Activated CD8-positive, alpha-beta memory T cell treated with anti-CD3 and anti-CD28 coated beads, Interleukin-2, amount 10 ng/mL, durations not matched to agents 7 days and 5 days (primary cell): Measurements from ENCODE around the gene GPRASP1. TPM values are rescaled to one million over a fixed set of nuclear protein-coding genes. Genes with fewer than 3 reads are reported as not detected.
"Not testable (repeated sequence)": the region's sequence is repeated elsewhere in the genome, so short reads cannot be mapped to it uniquely, and the experiment has no call there.

Experiments used
- ATAC-seq: fragments of 150-1000 bp; cut with Tn5 transposase; one replicate; pipeline ENCODE4 v1.10.0; 2021; ENCODE audit warnings: moderate library complexity
- CTCF ChIA-PET: fragments of 350-600 bp; sonication (Branson Sonifier 250); formaldehyde crosslinking; loops from one replicate; lab custom pipeline; 2021; ENCODE audit warnings: antibody characterized with exemption; lab: Charles Lee
- DNase-seq: peaks from one replicate; pipeline ENCODE4 v3.0.0-alpha.2; 2020
- H3K27ac Mint-ChIP-seq: one replicate; pipeline ENCODE4 v1.8.0; 2021; ENCODE audit warnings: mild to moderate bottlenecking, mixed read lengths
- H3K27me3 Mint-ChIP-seq: one replicate; pipeline ENCODE4 v1.8.0; 2021; ENCODE audit warnings: mixed read lengths
- H3K36me3 Mint-ChIP-seq: one replicate; pipeline ENCODE4 v1.8.0; 2021; ENCODE audit warnings: mild to moderate bottlenecking, mixed read lengths
- H3K4me1 Mint-ChIP-seq: one replicate; pipeline ENCODE4 v1.8.0; 2021; ENCODE audit warnings: mixed read lengths
- H3K4me3 Mint-ChIP-seq: one replicate; pipeline ENCODE4 v1.8.0; 2021; ENCODE audit warnings: mild to moderate bottlenecking, moderate library complexity, mixed read lengths
- H3K9me3 Mint-ChIP-seq: one replicate; pipeline ENCODE4 v1.8.0; 2022; ENCODE audit warnings: low read depth, mixed read lengths
- total RNA-seq, 2 experiments: library from RNA; stranded (reverse); gene quantifications; one replicate each; pipeline ENCODE4 v1.2.3, GENCODE V29; 2021

The GPRASP1 gene
- total RNA-seq, result 1 to 10 TPM in 1 of 2 experiments, under 1 TPM in 1; 0.37 to 1.7 TPM

GRCh38 chrX:102651242-102652011 is at the start of gene GPRASP1:
GPRASP1 (plus strand) TSS chrX:102651483; CDS start chrX:102653914, 2,431 bp downstream.
- H3K4me3 Mint-ChIP-seq, result peak within 1 kb of the TSS; percentile 77
- H3K4me1 Mint-ChIP-seq, result peaks cover 10% of the 10 kb centered on the region
- peaks cover 3% of the 10 kb centered on the region for H3K27me3 Mint-ChIP-seq
- DNase-seq, result peak; percentile 44
- H3K9me3 Mint-ChIP-seq, result no peaks in the 10 kb centered on the region
- ATAC-seq, result peak; percentile 56
- CTCF ChIA-PET, result interaction anchor here (1.0 kb wide), 1 partner anchor 8 kb away, joined by 3 read pairs; no protein-coding TSS in a partner anchor
- no peaks in the 10 kb centered on the region for H3K36me3 Mint-ChIP-seq
- H3K27ac Mint-ChIP-seq, result peak within 1 kb of the TSS; percentile 32

DNA sequence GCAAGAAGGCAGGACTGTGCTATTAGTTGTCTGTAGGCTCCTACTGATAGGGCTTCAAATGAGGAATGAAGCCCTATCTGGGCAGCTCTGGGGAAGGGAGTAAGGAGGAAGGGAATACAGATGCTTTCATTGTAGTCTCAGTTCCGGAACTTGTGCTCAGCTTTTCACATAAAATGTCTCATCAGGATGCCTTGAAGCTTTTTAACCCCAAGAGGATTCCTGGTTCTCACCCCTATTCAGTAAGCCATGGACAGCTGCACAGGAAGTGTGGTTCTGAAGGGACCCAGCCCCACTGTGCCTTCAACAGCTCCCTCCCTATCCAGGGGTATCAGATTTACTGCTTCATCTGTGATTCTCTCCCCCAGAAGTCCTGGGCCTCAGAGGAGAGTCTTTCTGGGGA is 47.0 kb upstream of the GPRASP1 start:
- H3K36me3 Mint-ChIP-seq, result peaks cover 20% of the 10 kb centered on the region
- peaks cover 12% of the 10 kb centered on the region for H3K4me1 Mint-ChIP-seq
- ATAC-seq, result no peak
- H3K9me3 Mint-ChIP-seq, result no peaks in the 10 kb centered on the region
- no peak overlapping the region for H3K4me3 Mint-ChIP-seq
- no peaks in the 10 kb centered on the region for H3K27me3 Mint-ChIP-seq
- CTCF ChIA-PET, result no interaction called here
- no peak overlapping the region for H3K27ac Mint-ChIP-seq
- no peak for DNase-seq

GRCh38 chrX:102606115-102606514 is 45.2 kb upstream of the GPRASP1 start:
- Mint-ChIP-seq H3K36me3 (peaks cover 25% of the 10 kb centered on the region), H3K4me1 (no peaks in the 10 kb centered on the region), H3K27me3 (no peaks in the 10 kb centered on the region), H3K27ac (no peak overlapping the region), H3K9me3 (no peaks in the 10 kb centered on the region), H3K4me3 (no peak overlapping the region)
- DNase-seq (no peak), ATAC-seq (no peak)
- CTCF ChIA-PET, result no interaction called here

DNA sequence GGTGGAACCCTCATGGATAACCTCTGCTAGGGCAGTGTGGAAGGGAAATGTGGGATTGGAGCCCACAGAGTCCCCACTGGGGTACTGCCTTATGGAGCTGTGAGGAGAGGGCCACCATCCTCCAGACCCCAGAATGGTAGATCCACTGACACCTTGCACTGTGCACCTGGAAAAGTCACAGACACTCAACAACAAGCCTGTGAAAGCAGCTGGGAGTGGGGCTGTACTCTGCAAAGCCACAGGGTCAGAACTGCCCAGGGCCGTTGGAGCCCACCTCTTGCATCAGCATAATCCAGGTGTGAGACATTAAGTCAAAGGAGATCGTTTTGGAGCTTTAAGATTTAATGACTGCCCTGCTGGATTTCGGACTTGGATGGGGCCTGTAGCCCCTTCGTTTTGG is 40.4 kb upstream of the GPRASP1 start:
- H3K4me3 Mint-ChIP-seq, result no peak overlapping the region
- H3K27ac Mint-ChIP-seq, result no peak overlapping the region
- no peaks in the 10 kb centered on the region for H3K9me3 Mint-ChIP-seq
- DNase-seq, result no peak
- H3K4me1 Mint-ChIP-seq, result no peaks in the 10 kb centered on the region
- no peaks in the 10 kb centered on the region for H3K27me3 Mint-ChIP-seq
- peaks cover 19% of the 10 kb centered on the region for H3K36me3 Mint-ChIP-seq
- CTCF ChIA-PET, result no interaction called here
- no peak for ATAC-seq

DNA sequence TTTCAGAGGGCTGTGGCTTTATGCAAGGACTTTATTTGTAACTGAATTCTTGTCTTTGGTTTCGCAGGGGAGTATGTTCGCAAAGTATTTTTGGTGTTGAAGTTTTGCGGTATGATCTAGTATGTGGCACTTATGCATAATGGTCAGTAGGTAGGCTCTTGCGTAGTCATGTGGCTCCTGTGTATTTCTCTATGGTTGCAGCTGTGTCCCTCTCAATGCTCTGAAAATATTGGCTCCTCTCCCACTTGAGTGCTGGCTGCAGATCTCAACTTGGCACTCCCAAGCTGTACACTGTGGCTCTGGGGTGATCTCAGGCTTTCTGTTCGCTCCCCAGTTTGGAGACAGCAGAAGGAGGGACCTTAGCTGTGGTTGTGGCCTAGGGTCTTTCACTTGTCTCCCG is 27.2 kb upstream of the GPRASP1 start:
- no peaks in the 10 kb centered on the region for H3K27me3 Mint-ChIP-seq
- H3K4me3 Mint-ChIP-seq, result no peak overlapping the region
- ATAC-seq (no peak), DNase-seq (no peak)
- peaks cover 3% of the 10 kb centered on the region for H3K4me1 Mint-ChIP-seq
- no peak overlapping the region for H3K27ac Mint-ChIP-seq
- peaks cover 5% of the 10 kb centered on the region for H3K36me3 Mint-ChIP-seq
- peaks cover 4% of the 10 kb centered on the region for H3K9me3 Mint-ChIP-seq
- CTCF ChIA-PET, result no interaction called here

GRCh38 chrX:102627640-102628039 is 23.6 kb upstream of the GPRASP1 start:
- Mint-ChIP-seq H3K4me1 (peaks cover 3% of the 10 kb centered on the region), H3K27me3 (no peaks in the 10 kb centered on the region), H3K4me3 (no peak overlapping the region), H3K27ac (no peak overlapping the region), H3K36me3 (peaks cover 1% of the 10 kb centered on the region), H3K9me3 (no peaks in the 10 kb centered on the region)
- no peak for ATAC-seq
- CTCF ChIA-PET, result no interaction called here
- DNase-seq, result no peak

GRCh38 chrX:102637561-102637960 is 13.7 kb upstream of the GPRASP1 start:
- peaks cover 5% of the 10 kb centered on the region for H3K36me3 Mint-ChIP-seq
- H3K27me3 Mint-ChIP-seq, result no peaks in the 10 kb centered on the region
- DNase-seq (no peak), ATAC-seq (no peak)
- H3K4me3 Mint-ChIP-seq, result no peak overlapping the region
- no peak overlapping the region for H3K27ac Mint-ChIP-seq
- CTCF ChIA-PET, result no interaction called here
- H3K4me1 Mint-ChIP-seq, result no peaks in the 10 kb centered on the region
- no peaks in the 10 kb centered on the region for H3K9me3 Mint-ChIP-seq

- H3K4me3 Mint-ChIP-seq, result peak overlapping the region; percentile 77
- ATAC-seq (no peak), DNase-seq (no peak)
- H3K36me3 Mint-ChIP-seq, result no peaks in the 10 kb centered on the region
- no peak overlapping the region for H3K27ac Mint-ChIP-seq
- peaks cover 3% of the 10 kb centered on the region for H3K27me3 Mint-ChIP-seq
- peaks cover 10% of the 10 kb centered on the region for H3K4me1 Mint-ChIP-seq
- H3K9me3 Mint-ChIP-seq, result no peaks in the 10 kb centered on the region
- CTCF ChIA-PET, result interaction anchor here (1.0 kb wide), 1 partner anchor 9 kb away, joined by 3 read pairs; no protein-coding TSS in a partner anchor
Observed at GRCh38 chrX:102650903-102651241, 411 bp upstream of the GPRASP1 start.

DNA sequence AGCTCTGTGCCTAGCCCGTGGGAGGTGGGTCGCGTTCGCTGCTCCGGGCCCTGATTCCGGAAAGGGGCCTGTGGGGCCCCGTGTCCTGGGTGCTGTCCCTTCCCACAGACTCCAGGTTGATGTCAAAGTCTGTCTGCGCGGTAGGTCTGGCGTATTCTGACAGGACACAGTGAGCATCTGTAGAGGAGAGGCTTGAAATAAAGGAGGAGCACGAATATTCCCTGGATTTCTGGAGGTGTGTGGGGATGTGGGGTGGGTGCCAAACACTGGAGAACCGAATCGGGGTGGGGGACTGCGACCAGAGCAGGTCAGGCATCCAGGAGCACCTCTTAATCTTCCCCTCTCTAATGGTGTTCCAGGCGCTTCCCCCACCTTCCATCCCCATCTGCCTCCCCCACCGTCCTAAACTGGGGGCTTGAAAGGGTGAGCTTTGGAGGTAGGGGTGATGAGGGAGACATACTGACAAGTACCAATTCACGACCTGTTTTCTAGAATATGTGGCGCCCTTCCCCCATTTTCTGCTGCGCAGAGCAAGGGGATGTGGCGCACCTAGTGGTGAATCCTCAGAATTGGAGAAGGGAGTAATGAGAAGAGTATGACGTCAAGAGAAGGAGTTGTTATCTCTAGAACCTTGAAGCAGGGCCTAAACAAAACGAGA is 877 bp downstream of the GPRASP1 start:
- Mint-ChIP-seq H3K27ac (peak overlapping the region; percentile 32), H3K36me3 (no peaks in the 10 kb centered on the region), H3K9me3 (no peaks in the 10 kb centered on the region), H3K27me3 (peaks cover 3% of the 10 kb centered on the region), H3K4me1 (peaks cover 10% of the 10 kb centered on the region), H3K4me3 (peak overlapping the region; percentile 64)
- CTCF ChIA-PET, result interaction anchor here (1.0 kb wide), 1 partner anchor 8 kb away, joined by 3 read pairs; no protein-coding TSS in a partner anchor
- ATAC-seq, result peak; percentile 73
- peak; percentile 54 for DNase-seq

GRCh38 chrX:102654696-102655095 is 3.4 kb downstream of the GPRASP1 start:
- Mint-ChIP-seq H3K4me3 (no peak overlapping the region), H3K36me3 (no peaks in the 10 kb centered on the region), H3K27me3 (peaks cover 3% of the 10 kb centered on the region), H3K27ac (no peak overlapping the region), H3K9me3 (no peaks in the 10 kb centered on the region), H3K4me1 (peaks cover 12% of the 10 kb centered on the region)
- DNase-seq (no peak), ATAC-seq (no peak)
- CTCF ChIA-PET, result interaction anchor here (1.2 kb wide), 1 partner anchor 176 kb away, joined by 3 read pairs; no protein-coding TSS in a partner anchor

- no peaks in the 10 kb centered on the region for H3K36me3 Mint-ChIP-seq
- DNase-seq, result no peak
- no peaks in the 10 kb centered on the region for H3K27me3 Mint-ChIP-seq
- ATAC-seq, result no peak
- no peak overlapping the region for H3K27ac Mint-ChIP-seq
- H3K4me1 Mint-ChIP-seq, result peaks cover 6% of the 10 kb centered on the region
- no peaks in the 10 kb centered on the region for H3K9me3 Mint-ChIP-seq
- CTCF ChIA-PET, result no interaction called here
- H3K4me3 Mint-ChIP-seq, result no peak overlapping the region
Observed at GRCh38 chrX:102658556-102658955, 7.3 kb downstream of the GPRASP1 start.

DNA sequence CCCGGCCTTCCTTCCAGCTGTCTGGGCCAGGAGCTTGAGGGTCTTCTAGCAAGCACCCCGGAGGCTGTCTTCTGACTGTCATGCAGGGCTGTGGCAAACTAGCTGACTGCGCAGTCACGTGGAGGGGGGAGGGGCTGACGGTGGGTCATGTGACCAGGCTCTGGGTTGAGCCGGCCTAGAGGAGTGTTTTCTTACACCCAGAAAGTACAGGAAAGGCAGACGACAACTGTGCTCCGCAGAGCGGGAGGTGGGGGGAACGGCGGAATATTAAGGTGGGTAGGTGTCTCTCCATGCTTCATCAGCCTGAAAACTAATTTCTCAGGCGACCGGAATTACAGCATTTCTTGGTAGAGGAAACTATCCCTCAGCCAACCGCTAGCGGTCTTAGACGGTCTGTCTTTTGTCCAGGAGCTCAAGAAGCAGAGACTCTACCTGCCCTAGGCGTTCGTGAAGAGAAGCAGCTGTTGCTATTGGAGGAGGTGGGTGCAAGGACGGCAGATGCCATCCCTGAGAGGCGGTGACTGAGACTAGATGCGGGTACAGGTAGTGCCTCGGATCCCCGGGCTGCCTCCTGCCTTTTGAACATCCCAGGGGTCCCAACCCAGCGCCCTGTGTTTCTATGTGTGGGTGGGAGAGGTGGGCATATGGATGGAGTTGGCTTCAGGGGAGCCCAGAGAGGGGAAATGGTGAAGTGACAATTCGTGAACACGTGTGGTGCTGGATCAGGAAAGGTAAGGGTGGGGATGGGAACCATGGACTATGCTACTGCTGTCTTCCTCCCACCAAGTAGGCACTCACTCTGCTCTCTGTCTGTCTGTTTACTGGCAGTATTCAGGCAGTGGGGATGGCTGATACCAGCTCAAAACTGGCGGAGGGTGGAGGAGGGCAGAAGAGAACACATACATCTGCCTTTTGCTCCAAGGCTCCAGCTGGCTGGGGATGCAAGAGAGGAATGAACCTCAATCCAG is 8.8 kb downstream of the GPRASP1 start:
- peak overlapping the region; percentile 81 for H3K4me3 Mint-ChIP-seq
- ATAC-seq, result peak; percentile 99

GRCh38 chrX:102663820-102664219 is 12.5 kb downstream of the GPRASP1 start:
- H3K27me3 Mint-ChIP-seq, CTCF ChIA-PET: not testable (repeated sequence)

More for the DNA sequence above, 8.8 kb downstream of the GPRASP1 start:
- peaks cover 6% of the 10 kb centered on the region for H3K4me1 Mint-ChIP-seq
- peaks cover 3% of the 10 kb centered on the region for H3K36me3 Mint-ChIP-seq
- no peaks in the 10 kb centered on the region for H3K27me3 Mint-ChIP-seq
- peak overlapping the region; percentile 84 for H3K27ac Mint-ChIP-seq
- DNase-seq, result peak; percentile 90
- no peaks in the 10 kb centered on the region for H3K9me3 Mint-ChIP-seq
- CTCF ChIA-PET, result interaction anchor here (0.5 to 0.7 kb wide), 2 partner anchors 9 to 477 kb away, joined by 3 read pairs; partner anchors contain the start of gene GPRASP1

More at GRCh38 chrX:102663820-102664219, 12.5 kb downstream of the GPRASP1 start:
- not testable (repeated sequence) for H3K4me3 Mint-ChIP-seq, H3K4me1 Mint-ChIP-seq, H3K27ac Mint-ChIP-seq, ATAC-seq, DNase-seq, H3K9me3 Mint-ChIP-seq
- peaks cover 14% of the 10 kb centered on the region for H3K36me3 Mint-ChIP-seq
